GDM1 (cell line): Measurements from ENCODE around the gene ARPC4.
"Not testable (repeated sequence)": the region's sequence is repeated elsewhere in the genome, so short reads cannot be mapped to it uniquely, and the experiment has no call there.

ENCODE experiments used
- DNase-seq: peaks from one replicate; lab custom pipeline; 2025; lab: John Stamatoyannopoulos, UW

Gene ARPC4

GRCh38 chr3:9825451-9826040 lies 32.7 kb downstream of the ARPC4 start:
- DNase-seq: no peak

- peak; percentile 8 for DNase-seq
These were observed 34.1 kb downstream of the ARPC4 start for GRCh38 chr3:9826815-9827573.

GRCh38 chr3:9828801-9829755 lies 36.2 kb downstream of the ARPC4 start:
- no peak for DNase-seq

- DNase-seq: no peak
These were observed 38.4 kb downstream of the ARPC4 start for GRCh38 chr3:9831253-9831652.

- DNase-seq: no peak
These were observed 40.2 kb downstream of the ARPC4 start for GRCh38 chr3:9833078-9833477.

- no peak for DNase-seq
These were observed 41.9 kb downstream of the ARPC4 start for GRCh38 chr3:9834520-9835380.

- peak; percentile 44 for DNase-seq
These were observed 45.1 kb downstream of the ARPC4 start for GRCh38 chr3:9837701-9838582.

- no peak for DNase-seq
These were observed 46.0 kb downstream of the ARPC4 start for GRCh38 chr3:9838856-9839255.

- DNase-seq: no peak
These were observed 48.1 kb downstream of the ARPC4 start for GRCh38 chr3:9841015-9841414.

- DNase-seq: peak; percentile 89
These were observed 51.0 kb downstream of the ARPC4 start, which contains the start of gene RPUSD3 for GRCh38 chr3:9843715-9844438. Gene RPUSD3, minus strand, starts transcription at chr3:9844008. Its CDS starts 18 bp downstream, at chr3:9843990.

GRCh38 chr3:9846231-9846630 lies 53.3 kb downstream of the ARPC4 start:
- no peak for DNase-seq

GRCh38 chr3:9846931-9847488 lies 54.1 kb downstream of the ARPC4 start:
- no peak for DNase-seq

- DNase-seq: not testable (repeated sequence)
These were observed 55.0 kb downstream of the ARPC4 start for GRCh38 chr3:9847870-9848269.

- peak; percentile 19 for DNase-seq
These were observed 56.0 kb downstream of the ARPC4 start for GRCh38 chr3:9848860-9849259.

GRCh38 chr3:9851383-9851782 lies 58.5 kb downstream of the ARPC4 start:
- not testable (repeated sequence) for DNase-seq

GRCh38 chr3:9851926-9852325 lies 59.0 kb downstream of the ARPC4 start:
- not testable (repeated sequence) for DNase-seq

GRCh38 chr3:9852528-9852927 lies 59.6 kb downstream of the ARPC4 start:
- no peak for DNase-seq

- DNase-seq: not testable (repeated sequence)
These were observed 61.5 kb downstream of the ARPC4 start for GRCh38 chr3:9854291-9854940.

- no peak for DNase-seq
These were observed 62.7 kb downstream of the ARPC4 start for GRCh38 chr3:9855594-9855993.
